Heart left ventricle (tissue), 16 donors: ENCODE measurements around the gene MYMK. TPM values are rescaled to one million over a fixed set of nuclear protein-coding genes. Genes with fewer than 3 reads are reported as not detected.

Experiments used
- ATAC-seq, 4 donors: fragments of 200-7000 bp; cut with Tn5 transposase; one replicate each; pipeline ENCODE4 v1.9.1; 2020 to 2022; ENCODE audit warnings: moderate library complexity in 4 of 4, mild to moderate bottlenecking in 3 of 4, moderate number of reproducible peaks in 1 of 4
- DNase-seq, 5 donors: peaks; one replicate each; pipeline ENCODE4 v3.0.0-alpha.2; 2020
- H3K27ac ChIP-seq, 12 donors: fragments of 200-600 bp; sonication (generic) in 4 of 12; one replicate each; pipeline versions ENCODE4 v1.5.0 to v1.8.0; 2016 to 2022; ENCODE audit warnings: mild to moderate bottlenecking in 2 of 12
- H3K27me3 ChIP-seq, 9 donors: fragments of 200-600 bp; sonication (generic) in 2 of 9; one replicate each; pipeline versions ENCODE4 v1.5.1 to v1.8.0; 2016 to 2022; ENCODE audit warnings: mild to moderate bottlenecking in 3 of 9
- H3K36me3 ChIP-seq, 9 donors: fragments of 200-600 bp; sonication (generic) in 2 of 9; one replicate each; pipeline versions ENCODE4 v1.5.0 to v1.8.0; 2018 to 2022; ENCODE audit warnings: mild to moderate bottlenecking in 2 of 9
- H3K4me1 ChIP-seq, 12 donors: fragments of 200-600 bp; sonication (generic) in 4 of 12; one replicate each; pipeline versions ENCODE4 v1.5.0 to v1.8.0; 2016 to 2022; ENCODE audit warnings: mild to moderate bottlenecking in 3 of 12
- H3K4me3 ChIP-seq, 12 donors: fragments of 200-600 bp; sonication (generic) in 4 of 12; one replicate each; pipeline versions ENCODE4 v1.5.0 to v1.8.0; 2017 to 2022; ENCODE audit warnings: mild to moderate bottlenecking in 9 of 12, moderate library complexity in 4 of 12
- H3K9me3 ChIP-seq, 12 donors: fragments of 200-600 bp; sonication (generic) in 4 of 12; one replicate each; pipeline versions ENCODE4 v1.5.0 to v1.8.0; 2016 to 2022; ENCODE audit warnings: mild to moderate bottlenecking in 1 of 12
- POLR2A ChIP-seq, 2 donors: fragments of 450-650 bp; IDR thresholded peaks; one replicate each; pipeline ENCODE4 v1.6.1; 2017; ENCODE audit warnings: antibody characterized with exemption in 2 of 2, mild to moderate bottlenecking in 2 of 2, moderate library complexity in 2 of 2
- WGBS, 4 donors: extraction: QIAGEN DNeasy Blood & Tissue Kit in 2 of 4; methylation state at CpG; one replicate each; pipeline versions ENCODE4 v1.1.5 to v1.1.7; 2013 to 2018; 5-methylcytosine and 5-hydroxymethylcytosine counted together
- intact Hi-C, 10 donors: fragments of 100-400 bp; cut with DNase I; formaldehyde crosslinking; loops; one replicate each; pipeline versions ENCODE4 v1.11.1 to v1.14.2; 2022
- polyA plus RNA-seq, 2 donors: library from polyadenylated mRNA; stranded (reverse); fragments of 200-250 nt; gene quantifications; one replicate each; pipeline ENCODE4 v1.2.3, GENCODE V29; 2013
- total RNA-seq, 9 donors: library from RNA; depleted of rRNA in 2 of 9; stranded (reverse); fragments of >200 nt in 2 of 9; fragmentation: NEBNext Ultra II Directional in 3 of 9; extraction: Animal tissue kit (Norgen Biotek cat#: 25700) in 3 of 9; gene quantifications; one replicate each; pipeline versions ENCODE4 v1.1.0 to v1.2.4, GENCODE V29; 2016 to 2023
- TF ChIP-seq, protein P1 (sequence below), 12 donors: fragments of 200-600 bp; sonication (generic) in 4 of 12; IDR thresholded peaks; one replicate each; pipeline versions ENCODE4 v1.5.0 to v1.8.0; 2018 to 2022; ENCODE audit warnings: antibody characterized with exemption in 12 of 12, mild to moderate bottlenecking in 5 of 12
- donor health status: ischemic (EF 13 %, LVEDD 7.1; RV severe dilation, severe dysfunction).
- donor health status: healthy with polysubstance abuse.
- donor health status: DM: no; HTN: yes; CAD: no.
- donor health status: DM: no; HTN: no; CAD: no.
- donor health status: ischemic (EF 25% LVEDD 6.9; RV normal size, moderate dysfunction).
- donor health status: ischemic (EF 25% LVEDD 5.7; RV mildly dilated, moderate dysfunction).
- donor health status: healthy.
- donor health status: DM: yes; HTN: yes; CAD: no.
- donor health status: ischemic (EF 35%, LVEDD 5.7; RV mildly dilated, moderate dysfunction).
- donor health status: nonischemic (EF 11% LVEDD 7.7; RV severe dilation, severe dysfunction).
- donor health status: DM: yes; HTN: yes; CAD: no.
- donor health status: PGD.
- donor health status: ischemic (EF 29% LVEDD 5.4; RV normal size, mild dysfunction).
- donor health status: nonischemic (EF 23%, LVEDD 6.1; RV moderate dilation, normal function).

The MYMK gene
- total and polyA plus RNA-seq, 11 donors = not detected

DNA sequence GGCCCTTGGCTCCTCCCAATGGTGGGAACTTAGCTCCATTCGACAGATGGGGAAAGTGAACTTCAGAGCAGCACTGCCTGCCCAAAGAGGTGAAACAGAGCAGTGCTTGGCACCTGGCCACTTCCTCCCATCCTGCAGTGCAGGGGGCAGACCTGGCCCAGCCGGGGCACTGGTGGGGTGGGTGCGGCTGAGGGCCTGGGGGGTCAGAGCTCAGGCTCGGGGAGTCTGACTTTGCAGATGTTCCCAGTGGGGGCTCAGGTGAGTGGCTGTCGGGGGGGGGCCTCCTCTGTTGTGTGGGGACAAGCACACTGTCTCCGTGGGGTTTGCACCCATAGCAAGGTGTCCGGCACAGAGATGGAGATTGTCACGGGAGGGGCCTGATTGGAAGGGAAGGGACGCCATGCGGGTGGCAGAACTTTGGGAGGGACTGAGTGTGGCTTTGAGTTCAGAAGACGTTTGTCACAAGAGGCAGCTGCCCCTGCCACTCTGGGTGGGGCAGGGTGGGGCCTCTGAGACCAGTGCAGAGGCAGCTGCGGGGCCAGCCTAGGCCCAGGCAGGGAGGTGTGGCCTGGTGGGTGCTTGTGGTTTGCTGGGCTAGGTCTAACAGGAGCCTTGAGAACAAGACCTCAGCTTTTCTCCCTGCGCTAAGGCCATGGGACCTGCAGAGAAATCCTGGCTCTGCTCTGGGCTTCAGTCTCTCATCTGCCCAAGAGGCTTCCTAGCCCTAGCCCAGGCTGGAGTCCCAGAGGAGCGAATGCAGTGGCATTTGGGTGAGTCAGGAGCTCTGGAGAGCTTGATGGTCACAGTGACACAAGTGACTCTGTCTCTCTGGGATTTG is 2.5 kb downstream of the MYMK start:
- no peaks in the 10 kb centered on the region for H3K27me3 ChIP-seq
- H3K4me1 ChIP-seq = peaks cover 0 to 19% (median 10%) of the 10 kb centered on the region in 12 donors
- H3K27ac ChIP-seq = no peak overlapping the region
- 87 to 95% (median 90%) methylated on average over 10 to 14 of the region's 14 CpGs for WGBS, 4 donors
- H3K9me3 ChIP-seq = no peaks in the 10 kb centered on the region
- DNase-seq = peak in 2 of 5 donors; percentile 21 to 40
- H3K36me3 ChIP-seq = no peaks in the 10 kb centered on the region
- no peak for TF ChIP-seq POLR2A (IDR thresholded peaks at IDR 0.05)
- TF ChIP-seq, protein P1, sequence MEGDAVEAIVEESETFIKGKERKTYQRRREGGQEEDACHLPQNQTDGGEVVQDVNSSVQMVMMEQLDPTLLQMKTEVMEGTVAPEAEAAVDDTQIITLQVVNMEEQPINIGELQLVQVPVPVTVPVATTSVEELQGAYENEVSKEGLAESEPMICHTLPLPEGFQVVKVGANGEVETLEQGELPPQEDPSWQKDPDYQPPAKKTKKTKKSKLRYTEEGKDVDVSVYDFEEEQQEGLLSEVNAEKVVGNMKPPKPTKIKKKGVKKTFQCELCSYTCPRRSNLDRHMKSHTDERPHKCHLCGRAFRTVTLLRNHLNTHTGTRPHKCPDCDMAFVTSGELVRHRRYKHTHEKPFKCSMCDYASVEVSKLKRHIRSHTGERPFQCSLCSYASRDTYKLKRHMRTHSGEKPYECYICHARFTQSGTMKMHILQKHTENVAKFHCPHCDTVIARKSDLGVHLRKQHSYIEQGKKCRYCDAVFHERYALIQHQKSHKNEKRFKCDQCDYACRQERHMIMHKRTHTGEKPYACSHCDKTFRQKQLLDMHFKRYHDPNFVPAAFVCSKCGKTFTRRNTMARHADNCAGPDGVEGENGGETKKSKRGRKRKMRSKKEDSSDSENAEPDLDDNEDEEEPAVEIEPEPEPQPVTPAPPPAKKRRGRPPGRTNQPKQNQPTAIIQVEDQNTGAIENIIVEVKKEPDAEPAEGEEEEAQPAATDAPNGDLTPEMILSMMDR (IDR thresholded peaks at IDR 0.05) = no peak
- intact Hi-C loops = no loop called here
- H3K4me3 ChIP-seq = no peak overlapping the region
- no peak for ATAC-seq

- DNase-seq (peak in 2 of 5 donors; percentile 7 to 21), ATAC-seq (no peak)
- Histone ChIP-seq H3K9me3 (no peaks in the 10 kb centered on the region), H3K4me3 (no peak overlapping the region), H3K36me3 (no peaks in the 10 kb centered on the region), H3K4me1 (peaks cover 0 to 10% (median 2%) of the 10 kb centered on the region in 12 donors), H3K27me3 (no peaks in the 10 kb centered on the region), H3K27ac (no peak overlapping the region)
- TF ChIP-seq, protein P1 (IDR thresholded peaks at IDR 0.05) = no peak
- TF ChIP-seq POLR2A (IDR thresholded peaks at IDR 0.05) = no peak
- WGBS, 4 donors = 89 to 93% (median 92%) methylated on average over 21 of the region's 21 CpGs
- intact Hi-C loops = no loop called here
Observed at GRCh38 chr9:133521122-133522072, 3.4 kb downstream of the MYMK start.

- intact Hi-C loops = no loop called here
- no peak for TF ChIP-seq POLR2A (IDR thresholded peaks at IDR 0.05)
- TF ChIP-seq, protein P1 (IDR thresholded peaks at IDR 0.05) = no peak
- Histone ChIP-seq H3K4me3 (no peak overlapping the region), H3K36me3 (no peaks in the 10 kb centered on the region), H3K27ac (no peak overlapping the region), H3K4me1 (peaks cover 0 to 1% (median 0%) of the 10 kb centered on the region in 12 donors), H3K27me3 (no peaks in the 10 kb centered on the region), H3K9me3 (no peaks in the 10 kb centered on the region)
- DNase-seq (peak in 2 of 5 donors; percentile 18 to 37), ATAC-seq (no peak)
- WGBS, 4 donors = 87 to 92% (median 90%) methylated on average over 15 to 24 of the region's 24 CpGs
Observed at GRCh38 chr9:133520121-133520835, 4.5 kb downstream of the MYMK start.
